ENCODE data around the gene APOC3.
A peak's percentile ranks its signal among the peaks of the same experiment; 100 is the strongest.

Gene APOC3

GRCh38 chr11:116852261-116853031 is 22.7 kb downstream of the APOC3 start:
- peak; percentile 51 for DNase-seq

GRCh38 chr11:116853461-116854073 is 23.9 kb downstream of the APOC3 start:
- peak; percentile 96 for DNase-seq

- DNase-seq = no peak
Measured at GRCh38 chr11:116855413-116855812, 25.7 kb downstream of the APOC3 start.

- DNase-seq = no peak
Measured at GRCh38 chr11:116856423-116856822, 26.7 kb downstream of the APOC3 start.

- DNase-seq = no peak
Measured at GRCh38 chr11:116857316-116857715, 27.6 kb downstream of the APOC3 start.

- no peak for DNase-seq
Measured at GRCh38 chr11:116857936-116858335, 28.2 kb downstream of the APOC3 start.

- DNase-seq = no peak
Measured at GRCh38 chr11:116859175-116859574, 29.5 kb downstream of the APOC3 start.

- DNase-seq = no peak
Measured at GRCh38 chr11:116860303-116860702, 30.6 kb downstream of the APOC3 start.

- DNase-seq = peak; percentile 38
Measured at GRCh38 chr11:116861539-116861938, 31.8 kb downstream of the APOC3 start.

GRCh38 chr11:116862185-116862584 is 32.5 kb downstream of the APOC3 start:
- no peak for DNase-seq

- no peak for DNase-seq
Measured at GRCh38 chr11:116862951-116863350, 33.2 kb downstream of the APOC3 start.

- DNase-seq = no peak
Measured at GRCh38 chr11:116864531-116864930, 34.8 kb downstream of the APOC3 start.

GRCh38 chr11:116865696-116866095 is 36.0 kb downstream of the APOC3 start:
- no peak for DNase-seq

- DNase-seq = no peak
Measured at GRCh38 chr11:116866804-116867455, 37.2 kb downstream of the APOC3 start.

GRCh38 chr11:116867619-116868018 is 37.9 kb downstream of the APOC3 start:
- no peak for DNase-seq

- no peak for DNase-seq
Measured at GRCh38 chr11:116868066-116868465, 38.4 kb downstream of the APOC3 start.

- no peak for DNase-seq
Measured at GRCh38 chr11:116869610-116870009, 39.9 kb downstream of the APOC3 start.

- DNase-seq = peak; percentile 9
Measured at GRCh38 chr11:116870054-116870453, 40.3 kb downstream of the APOC3 start.

- no peak for DNase-seq
Measured at GRCh38 chr11:116871248-116871647, 41.5 kb downstream of the APOC3 start.

GRCh38 chr11:116873381-116873780 is 43.7 kb downstream of the APOC3 start:
- no peak for DNase-seq

GRCh38 chr11:116874251-116874650 is 44.5 kb downstream of the APOC3 start:
- DNase-seq = no peak

- DNase-seq = no peak
Measured at GRCh38 chr11:116875194-116875593, 45.5 kb downstream of the APOC3 start.

GRCh38 chr11:116876656-116877055 is 46.9 kb downstream of the APOC3 start:
- DNase-seq = no peak
